MV-4-11 (cell line): ENCODE data around the gene PPP2R2C.
A peak's percentile ranks its signal among the peaks of the same experiment; 100 is the strongest.

ENCODE experiments used
- DNase-seq: peaks from one replicate; lab custom pipeline; 2025; lab: John Stamatoyannopoulos, UW

PPP2R2C gene

GRCh38 chr4:6329478-6330383, 142.7 kb downstream of the PPP2R2C start:
- DNase-seq = peak; percentile 23

DNA sequence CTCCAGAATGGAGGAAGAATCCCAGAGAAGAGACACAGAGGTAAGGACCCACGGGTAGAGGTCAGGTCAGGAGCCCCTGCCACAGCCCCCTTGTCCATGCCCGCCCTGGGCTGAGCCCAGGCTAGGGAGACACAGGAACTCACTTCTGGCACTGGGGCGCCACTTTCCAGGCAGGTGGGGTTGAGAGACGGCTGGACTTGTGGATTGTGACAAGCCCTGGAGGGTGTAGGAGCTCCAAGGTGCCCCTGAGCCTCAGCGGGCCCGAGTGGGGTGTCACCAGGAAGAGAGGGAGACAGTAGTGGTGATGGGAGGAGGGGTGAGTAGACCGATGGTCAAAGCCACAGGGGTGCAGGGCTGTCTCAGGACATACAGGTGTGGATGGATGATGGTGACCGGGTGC, 143.9 kb downstream of the PPP2R2C start:
- no peak for DNase-seq

GRCh38 chr4:6327220-6327917, 145.0 kb downstream of the PPP2R2C start:
- peak; percentile 30 for DNase-seq

- no peak for DNase-seq
These were observed 145.9 kb downstream of the PPP2R2C start for GRCh38 chr4:6326312-6327060.

- no peak for DNase-seq
These were observed 146.6 kb downstream of the PPP2R2C start for GRCh38 chr4:6325788-6326290.

- no peak for DNase-seq
These were observed 147.2 kb downstream of the PPP2R2C start for GRCh38 chr4:6324999-6325787.

GRCh38 chr4:6324461-6324998, 147.9 kb downstream of the PPP2R2C start:
- DNase-seq = no peak

- DNase-seq = no peak
These were observed 149.4 kb downstream of the PPP2R2C start for GRCh38 chr4:6322761-6323566.

GRCh38 chr4:6322067-6322760, 150.2 kb downstream of the PPP2R2C start:
- no peak for DNase-seq

- no peak for DNase-seq
These were observed 151.1 kb downstream of the PPP2R2C start for GRCh38 chr4:6321361-6321760.

GRCh38 chr4:6320663-6321062, 151.8 kb downstream of the PPP2R2C start:
- no peak for DNase-seq

- no peak for DNase-seq
These were observed 152.8 kb downstream of the PPP2R2C start for GRCh38 chr4:6319530-6320150.

- DNase-seq = no peak
These were observed 154.2 kb downstream of the PPP2R2C start for GRCh38 chr4:6318206-6318605.

DNA sequence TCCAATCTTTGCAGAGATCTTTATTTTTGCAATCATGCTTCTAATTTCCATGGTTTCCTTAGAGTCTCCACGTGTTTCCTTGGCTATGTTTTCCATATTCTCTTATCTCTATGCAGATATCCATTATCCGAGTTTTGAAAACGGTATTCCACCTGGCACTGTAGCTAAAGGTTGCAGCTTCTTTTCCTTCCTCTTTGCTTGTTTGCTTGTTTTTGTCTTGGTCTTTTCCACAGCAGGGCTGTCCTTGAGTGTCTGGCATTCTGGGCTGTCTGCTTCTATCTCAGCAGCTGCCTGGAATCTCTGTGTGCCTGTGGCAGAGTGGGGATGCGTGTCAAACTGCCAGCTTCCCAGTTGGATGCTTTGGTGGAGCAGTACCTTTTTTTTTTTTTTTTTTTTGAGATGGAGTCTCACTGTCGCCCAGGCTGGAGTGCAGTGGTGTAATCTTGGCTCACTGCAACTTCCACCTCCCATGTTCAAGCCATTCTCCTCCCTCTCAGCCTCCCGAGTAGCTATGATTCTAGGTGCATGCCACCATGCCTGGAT, 155.9 kb downstream of the PPP2R2C start:
- no peak for DNase-seq

- DNase-seq = no peak
These were observed 159.2 kb downstream of the PPP2R2C start for GRCh38 chr4:6313216-6313615.

DNA sequence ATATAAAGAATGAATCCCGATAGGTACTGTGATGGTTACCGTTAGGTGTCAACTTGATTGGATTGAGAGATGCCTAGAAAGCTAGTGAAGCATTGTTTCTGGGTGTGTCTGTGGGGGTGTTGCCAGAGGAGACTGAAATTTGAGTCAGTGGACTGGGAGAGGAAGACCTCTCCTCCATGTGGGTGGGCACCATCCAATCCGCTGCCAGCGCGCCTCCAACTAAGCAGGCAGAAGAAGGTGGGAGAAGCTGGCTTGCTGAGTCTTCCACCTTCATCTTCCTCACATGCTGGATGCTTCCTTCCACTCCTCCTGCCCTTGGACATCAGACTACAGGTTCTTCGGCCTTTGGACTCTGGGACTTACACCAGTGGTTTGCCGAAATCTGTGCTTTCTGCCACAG, 162.6 kb downstream of the PPP2R2C start:
- DNase-seq = no peak

DNA sequence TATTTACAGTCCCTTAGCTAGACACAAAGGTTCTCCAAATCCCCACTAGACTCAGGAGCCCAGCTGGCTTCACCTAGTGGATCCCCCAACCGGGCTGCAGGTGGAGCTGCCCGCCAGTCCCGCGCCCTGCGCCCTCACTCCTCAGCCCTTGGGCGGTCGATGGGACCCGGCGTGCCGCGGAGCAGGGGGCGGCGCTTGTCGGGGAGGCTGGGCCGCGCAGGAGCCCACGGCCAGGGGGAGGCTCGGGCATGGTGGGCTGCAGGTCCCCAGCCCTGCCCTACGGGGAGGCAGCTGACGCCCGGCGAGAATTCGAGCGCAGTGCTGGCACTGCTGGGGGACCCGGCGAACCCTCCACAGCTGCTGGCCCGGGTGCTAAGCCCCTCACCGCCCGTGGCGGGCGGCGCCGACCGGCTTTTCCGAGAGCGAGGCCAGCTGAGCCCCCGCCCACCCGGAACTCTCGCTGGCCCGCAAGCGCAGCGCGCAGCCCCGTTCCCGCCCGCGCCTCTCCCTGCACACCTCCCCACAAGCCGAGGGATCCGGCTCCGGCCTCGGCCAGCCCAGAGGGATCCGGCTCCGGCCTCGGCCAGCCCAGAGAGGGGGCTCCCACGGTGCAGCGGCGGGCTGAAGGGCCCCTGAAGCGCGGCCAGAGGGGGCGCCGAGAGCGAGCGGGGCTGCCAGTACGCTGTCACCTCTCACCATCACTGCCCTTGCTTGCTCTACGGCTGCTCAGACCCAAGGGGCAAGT, 163.3 kb downstream of the PPP2R2C start:
- no peak for DNase-seq

GRCh38 chr4:6307891-6308290, 164.5 kb downstream of the PPP2R2C start:
- DNase-seq = no peak
